HG03571 (cell line): Measurements from ENCODE around the gene PTPN11.
"Not testable (repeated sequence)": the region's sequence is repeated elsewhere in the genome, so short reads cannot be mapped to it uniquely, and the experiment has no call there.

Source experiments
- ATAC-seq: cut with Tn5 transposase; IDR thresholded peaks from one replicate; pipeline ENCODE4 v1.9.1; 2021; ENCODE audit not compliant: unreplicated experiment

Gene PTPN11

DNA sequence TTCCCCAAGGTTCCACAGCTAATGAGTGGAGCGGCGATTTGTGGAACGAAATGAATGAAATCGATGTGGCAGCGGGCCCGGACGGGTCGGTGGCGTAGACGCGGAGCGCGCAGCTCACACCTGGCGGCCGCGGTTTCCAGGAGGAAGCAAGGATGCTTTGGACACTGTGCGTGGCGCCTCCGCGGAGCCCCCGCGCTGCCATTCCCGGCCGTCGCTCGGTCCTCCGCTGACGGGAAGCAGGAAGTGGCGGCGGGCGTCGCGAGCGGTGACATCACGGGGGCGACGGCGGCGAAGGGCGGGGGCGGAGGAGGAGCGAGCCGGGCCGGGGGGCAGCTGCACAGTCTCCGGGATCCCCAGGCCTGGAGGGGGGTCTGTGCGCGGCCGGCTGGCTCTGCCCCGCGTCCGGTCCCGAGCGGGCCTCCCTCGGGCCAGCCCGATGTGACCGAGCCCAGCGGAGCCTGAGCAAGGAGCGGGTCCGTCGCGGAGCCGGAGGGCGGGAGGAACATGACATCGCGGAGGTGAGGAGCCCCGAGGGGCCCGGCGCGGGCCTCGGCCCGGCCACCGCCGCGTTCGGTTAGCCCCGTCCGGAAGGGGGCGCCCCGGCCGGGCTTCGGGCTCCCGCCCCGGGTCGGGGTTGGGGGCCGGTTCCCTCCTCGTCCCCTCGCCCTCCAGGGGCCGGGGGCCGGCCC is at the start of gene PTPN11:
TSS of gene PTPN11 (plus strand) at position 340 of the 689 bp plus-strand sequence. CDS start at position 505, 165 bp downstream.
- peak; percentile 66 for ATAC-seq

DNA sequence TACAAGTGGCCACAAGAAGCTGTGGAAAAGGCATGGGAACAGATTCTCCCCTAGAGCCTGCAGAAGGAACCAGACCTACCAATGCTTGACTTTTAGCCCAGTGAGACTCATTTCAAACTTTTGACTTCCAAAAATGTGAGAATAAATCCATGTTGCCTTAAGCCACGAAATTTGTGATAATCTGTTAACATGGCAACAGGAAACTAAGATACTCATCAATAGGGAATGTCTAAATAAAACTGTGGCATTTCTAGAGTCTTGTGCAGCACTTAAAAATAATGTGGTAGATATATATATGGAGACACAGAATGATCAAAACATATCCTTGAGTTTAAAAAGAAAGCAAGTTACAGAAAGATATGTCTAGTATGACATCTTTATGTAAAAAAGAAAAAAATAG is 48.5 kb upstream of the PTPN11 start:
- ATAC-seq = no peak

DNA sequence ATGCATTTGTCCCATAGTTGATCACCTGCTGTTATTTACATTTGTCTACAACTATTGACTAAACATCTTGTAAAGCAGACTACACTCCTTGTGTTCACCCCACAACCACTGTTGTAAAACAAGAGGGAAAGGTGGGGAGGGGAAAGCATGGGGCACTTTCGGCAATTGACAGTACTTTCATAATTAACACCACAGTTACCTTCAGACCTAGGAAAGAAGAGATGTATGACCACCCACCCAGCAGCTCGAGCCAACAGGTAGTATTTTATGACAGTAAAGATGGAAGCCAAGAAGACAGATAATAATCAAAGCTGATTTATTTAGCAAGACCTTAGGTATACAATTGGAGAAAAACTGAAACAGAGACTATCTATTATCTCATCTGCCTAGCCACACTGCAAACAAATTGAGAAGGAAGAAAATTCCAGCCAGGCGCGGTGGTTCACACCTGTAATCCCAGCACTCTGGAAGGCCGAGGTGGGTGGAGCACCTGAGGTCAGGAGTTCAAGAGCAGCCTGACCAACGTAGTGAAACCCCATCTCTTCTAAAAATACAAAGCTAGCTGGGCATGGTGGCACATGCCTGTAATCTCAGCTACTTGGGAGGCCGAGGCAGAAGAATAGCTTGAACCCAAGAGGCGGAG is 47.8 kb upstream of the PTPN11 start:
- ATAC-seq = no peak

DNA sequence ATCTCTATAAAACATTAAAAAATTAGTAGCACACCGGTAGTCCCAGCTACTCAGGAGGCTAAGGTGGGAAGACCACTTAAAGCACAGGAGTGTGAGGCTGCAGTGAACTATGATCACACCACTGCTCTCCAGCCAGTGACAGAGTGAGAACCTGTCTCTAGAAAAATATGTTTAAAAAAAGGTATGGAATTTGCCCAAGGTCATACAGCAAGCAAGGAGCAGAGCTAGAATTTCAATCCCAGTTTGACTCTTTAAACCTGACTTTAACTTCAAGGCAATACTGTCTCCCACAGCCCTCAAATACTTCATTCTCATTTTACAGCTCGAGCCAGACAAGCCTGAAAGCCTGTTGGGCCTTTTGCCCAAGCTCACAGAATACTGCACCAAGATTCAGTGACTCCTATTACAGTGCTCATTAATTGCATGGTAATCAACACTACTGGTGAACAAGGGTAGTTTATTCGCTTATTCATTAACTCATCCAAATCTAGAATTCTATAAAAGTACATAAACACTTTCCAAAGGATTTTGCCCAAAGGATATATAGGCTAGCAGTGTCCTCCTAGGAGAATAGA is 44.5 kb upstream of the PTPN11 start:
- no peak for ATAC-seq

DNA sequence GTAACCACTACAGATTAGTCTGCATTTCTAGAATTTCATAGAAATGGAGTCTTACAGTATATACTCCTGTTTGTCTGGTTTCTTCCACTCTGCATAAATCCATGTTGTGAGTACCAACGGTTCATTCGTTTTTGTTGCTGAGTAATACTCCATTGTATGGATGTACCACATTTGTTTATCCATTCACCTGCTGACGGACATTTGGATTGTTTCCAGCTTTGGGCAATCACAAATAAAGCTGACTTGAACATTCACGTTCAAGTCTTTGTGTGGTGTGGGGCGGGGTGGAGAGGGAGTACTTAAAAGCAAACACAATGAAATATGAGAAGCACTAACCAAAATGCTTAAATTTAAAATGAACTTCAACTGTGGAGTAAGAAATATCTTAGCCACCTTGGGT is 43.6 kb upstream of the PTPN11 start:
- no peak for ATAC-seq

DNA sequence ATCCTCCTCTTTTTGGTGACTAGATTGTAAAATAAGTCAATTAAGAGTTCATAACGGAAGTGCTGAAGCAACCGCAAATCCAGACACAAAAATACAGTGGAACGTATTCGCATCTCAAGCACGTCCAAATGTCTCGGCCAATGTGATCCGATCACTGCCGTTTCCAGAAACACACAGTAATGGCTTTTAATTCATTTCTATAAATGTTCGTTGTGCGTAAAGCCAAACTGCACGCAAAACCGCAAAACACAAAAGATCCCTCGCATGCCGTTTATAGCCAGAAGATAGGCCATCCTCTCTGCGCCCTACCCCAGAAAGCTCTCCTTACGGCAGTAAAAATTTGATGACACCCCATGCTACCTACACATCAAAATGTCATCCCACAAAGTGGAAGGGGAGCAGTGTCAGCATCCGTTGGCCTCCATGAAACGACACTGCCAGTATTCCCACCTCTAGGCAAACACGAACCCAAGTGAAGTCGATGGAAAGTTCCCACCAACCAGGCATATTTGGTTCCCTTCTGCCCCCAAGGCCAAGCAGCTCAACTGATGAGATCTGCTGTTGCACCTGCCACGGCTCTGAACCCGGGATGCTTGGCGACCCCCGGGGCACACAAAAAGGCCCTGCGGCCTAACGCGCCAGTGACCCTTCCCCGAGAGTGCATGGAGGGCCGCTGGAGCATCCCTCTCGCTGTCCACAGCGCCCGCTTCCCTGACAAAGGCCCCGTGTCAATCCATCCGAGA is 37.9 kb upstream of the PTPN11 start:
- no peak for ATAC-seq

DNA sequence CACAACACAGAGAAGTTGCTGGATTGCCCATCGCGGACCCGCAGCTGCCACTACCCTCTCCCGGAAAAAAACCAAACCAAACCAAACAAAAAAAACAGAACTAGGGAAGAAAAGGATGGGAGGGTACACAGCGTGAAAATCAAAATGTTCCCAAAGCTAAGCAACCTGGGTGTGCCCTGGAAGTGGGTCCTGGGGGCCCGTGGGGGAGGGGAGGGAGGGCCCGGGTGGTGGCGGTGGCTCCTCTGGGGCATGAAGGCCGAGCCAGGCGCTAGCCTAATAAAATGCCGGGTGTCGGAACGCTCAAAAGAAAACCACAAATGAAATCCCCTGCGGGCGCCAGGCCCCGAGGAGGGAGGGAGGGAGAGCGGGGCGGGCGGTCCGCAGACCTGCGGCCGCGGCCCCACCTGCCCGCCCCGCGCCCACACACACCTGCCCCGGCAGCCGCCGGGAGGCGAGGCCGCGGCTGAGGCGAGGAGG is 37.3 kb upstream of the PTPN11 start:
- peak; percentile 38 for ATAC-seq

DNA sequence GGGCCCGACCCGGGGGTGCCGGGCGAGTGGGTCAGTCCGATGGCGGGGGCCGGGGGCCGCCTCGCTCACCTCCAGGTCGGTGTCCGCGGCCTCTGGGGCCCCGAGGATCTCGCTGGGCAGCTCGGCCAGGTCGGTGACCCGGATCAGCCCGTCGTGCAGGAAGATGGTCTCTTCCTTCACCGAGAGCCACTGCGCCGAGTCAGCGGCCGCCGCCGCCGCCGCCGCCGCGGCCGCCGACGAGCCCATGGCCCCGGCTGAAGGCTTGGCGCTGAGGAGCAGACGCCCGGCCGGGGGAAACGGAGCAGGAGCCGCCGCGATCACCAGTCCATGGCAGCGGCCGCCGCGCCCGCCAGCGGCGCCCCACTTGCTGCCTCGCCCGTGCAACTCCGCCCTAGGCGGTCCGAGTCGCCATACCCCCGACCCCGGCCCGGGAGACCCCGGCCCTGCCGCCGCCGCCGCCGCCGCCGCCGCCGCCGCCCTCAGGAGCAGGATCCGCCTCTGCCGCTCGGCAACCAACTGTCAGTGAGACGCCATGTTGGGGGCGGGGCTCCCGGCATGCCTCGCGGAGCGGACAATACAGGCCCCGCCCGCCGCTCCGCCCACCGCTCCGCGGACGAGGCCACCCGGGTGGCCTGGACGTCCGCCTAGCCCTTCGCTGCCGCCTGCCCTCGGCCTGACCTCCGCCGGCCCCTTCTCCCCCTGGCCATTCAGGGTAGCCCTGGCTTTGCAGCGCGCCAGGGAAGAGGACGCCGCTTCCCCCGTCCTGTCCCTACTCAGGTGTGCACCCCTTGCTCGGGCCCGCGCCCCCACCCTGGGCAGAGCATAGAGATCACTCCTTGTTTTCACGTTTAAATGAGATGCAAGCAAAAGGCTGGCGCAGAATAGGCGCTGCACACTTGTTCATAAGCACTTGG is 36.6 kb upstream of the PTPN11 start, which contains the start of gene HECTD4:
TSS of gene HECTD4 (minus strand) at position 549 of the 914 bp plus-strand sequence. CDS start at position 246, 303 bp downstream.
- ATAC-seq = peak; percentile 91

DNA sequence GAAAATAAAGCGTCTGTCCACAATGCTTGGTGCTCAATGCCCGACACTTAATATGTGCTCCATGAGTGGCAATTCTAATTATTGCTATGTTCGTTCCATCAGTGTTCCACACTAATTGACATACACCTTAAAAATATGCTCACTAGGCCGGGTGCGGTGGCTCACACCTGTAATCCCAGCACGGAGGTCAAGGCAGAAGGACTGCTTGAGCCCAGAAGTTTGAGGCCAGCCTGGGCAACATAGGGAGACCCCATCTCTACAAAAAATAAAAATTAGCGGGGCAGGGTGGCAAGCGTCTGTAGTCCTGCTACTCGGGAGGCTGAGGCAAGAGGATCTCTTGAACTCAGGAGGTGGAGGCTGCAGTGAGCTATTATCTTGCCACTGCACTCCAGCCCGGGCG is 35.9 kb upstream of the PTPN11 start:
- no peak for ATAC-seq

DNA sequence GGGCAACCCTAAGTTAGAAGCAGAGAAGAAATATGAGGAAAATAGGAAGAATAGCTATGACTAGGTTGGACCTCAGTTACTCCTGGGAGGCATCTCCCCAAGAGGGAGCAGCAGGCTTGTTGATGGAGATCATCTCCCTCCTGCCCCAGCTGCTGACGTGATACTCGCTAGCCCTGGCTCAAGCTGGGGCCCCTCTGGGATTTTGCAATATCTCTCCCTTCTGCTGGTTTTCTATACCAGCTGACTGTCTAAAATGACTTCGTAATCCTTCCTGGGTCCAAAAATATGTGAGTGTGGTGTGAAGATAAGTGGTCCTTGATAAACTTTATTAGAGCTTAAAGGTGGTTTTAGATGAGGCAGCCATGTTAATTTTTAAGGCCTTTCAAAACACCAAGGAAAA is 32.0 kb upstream of the PTPN11 start:
- no peak for ATAC-seq

DNA sequence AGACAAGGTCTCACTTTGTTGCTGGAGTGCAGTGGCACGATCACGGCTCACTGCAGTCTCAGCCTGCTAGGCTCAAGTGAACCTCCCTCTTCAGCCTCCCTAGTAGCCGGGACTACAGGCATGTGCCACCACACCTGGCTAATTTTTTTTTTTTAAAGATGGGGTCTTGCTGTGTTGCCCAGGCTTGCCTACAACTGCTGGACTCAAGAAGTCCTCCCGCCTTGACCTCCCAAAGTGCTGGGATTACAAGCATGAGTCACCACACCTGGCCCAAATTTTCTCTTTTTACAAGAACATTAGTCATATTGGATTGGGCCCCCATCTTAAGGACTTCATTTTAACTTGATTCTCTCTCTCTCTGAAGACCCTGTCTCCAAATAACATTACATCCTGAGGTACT is 29.5 kb upstream of the PTPN11 start:
- ATAC-seq = no peak

DNA sequence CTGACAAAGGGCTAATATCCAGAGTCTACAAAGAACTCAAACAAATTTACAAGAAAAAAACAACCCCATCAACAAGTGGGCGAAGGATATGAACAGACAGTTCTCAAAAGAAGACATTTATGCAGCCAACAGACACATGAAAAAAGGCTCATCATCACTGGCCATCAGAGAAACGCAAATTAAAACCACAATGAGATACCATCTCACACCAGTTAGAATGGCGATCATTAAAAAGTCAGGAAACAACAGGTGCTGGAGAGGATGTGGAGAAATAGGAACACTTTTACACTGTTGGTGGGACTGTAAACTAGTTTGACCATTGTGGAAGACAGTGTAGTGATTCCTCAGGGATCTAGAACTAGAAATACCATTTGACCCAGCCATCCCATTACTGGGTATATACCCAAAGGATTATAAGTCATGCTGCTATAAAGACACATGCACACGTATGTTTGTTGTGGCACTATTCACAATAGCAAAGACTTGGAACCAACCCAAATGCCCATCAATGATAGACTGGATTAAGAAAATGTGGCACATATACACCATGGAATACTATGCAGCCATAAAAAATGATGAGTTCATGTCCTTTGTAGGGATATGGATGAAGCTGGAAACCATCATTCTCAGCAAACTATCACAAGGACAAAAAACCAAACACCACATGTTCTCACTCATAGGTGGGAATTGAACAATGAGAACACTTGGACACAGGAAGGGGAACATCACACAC is 28.7 kb upstream of the PTPN11 start:
- not testable (repeated sequence) for ATAC-seq

DNA sequence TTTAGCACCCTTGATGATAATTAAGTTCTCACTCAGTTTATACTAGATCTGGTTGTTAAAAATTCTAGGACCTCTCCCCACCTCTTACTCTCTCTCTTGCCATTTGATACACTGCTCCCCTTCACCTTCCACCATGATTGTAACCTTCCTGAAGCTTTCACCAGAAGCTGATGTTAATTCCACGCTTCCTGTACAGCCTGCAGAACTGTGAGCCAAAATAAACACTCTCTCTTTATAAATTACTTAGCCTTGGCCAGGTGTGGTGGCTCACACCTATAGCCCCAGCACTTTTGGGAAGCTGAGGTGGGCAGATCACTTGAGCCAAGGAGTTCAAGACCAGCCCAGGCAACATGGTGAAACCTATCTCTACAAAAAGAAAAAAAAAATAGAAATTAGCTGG is 25.4 kb upstream of the PTPN11 start:
- ATAC-seq = no peak

DNA sequence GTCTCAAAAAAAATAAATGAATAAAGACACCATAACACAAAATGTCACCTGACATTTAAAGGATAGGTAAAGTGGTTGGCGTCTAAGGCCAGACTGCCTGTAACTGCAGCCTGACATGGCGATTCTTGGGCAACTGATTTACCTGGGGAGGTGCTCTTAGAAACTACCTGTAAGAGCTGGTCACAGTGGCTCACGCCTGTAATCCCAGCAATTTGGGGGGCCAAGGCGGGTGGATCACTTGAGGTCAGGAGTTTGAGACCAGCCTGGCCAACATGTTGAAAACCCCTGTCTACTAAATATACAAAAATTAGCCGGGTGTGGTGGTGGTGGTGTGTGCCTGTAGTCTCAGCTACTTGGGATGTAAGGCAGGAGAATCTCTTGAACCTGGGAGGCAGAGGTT is 17.7 kb upstream of the PTPN11 start:
- ATAC-seq = no peak

DNA sequence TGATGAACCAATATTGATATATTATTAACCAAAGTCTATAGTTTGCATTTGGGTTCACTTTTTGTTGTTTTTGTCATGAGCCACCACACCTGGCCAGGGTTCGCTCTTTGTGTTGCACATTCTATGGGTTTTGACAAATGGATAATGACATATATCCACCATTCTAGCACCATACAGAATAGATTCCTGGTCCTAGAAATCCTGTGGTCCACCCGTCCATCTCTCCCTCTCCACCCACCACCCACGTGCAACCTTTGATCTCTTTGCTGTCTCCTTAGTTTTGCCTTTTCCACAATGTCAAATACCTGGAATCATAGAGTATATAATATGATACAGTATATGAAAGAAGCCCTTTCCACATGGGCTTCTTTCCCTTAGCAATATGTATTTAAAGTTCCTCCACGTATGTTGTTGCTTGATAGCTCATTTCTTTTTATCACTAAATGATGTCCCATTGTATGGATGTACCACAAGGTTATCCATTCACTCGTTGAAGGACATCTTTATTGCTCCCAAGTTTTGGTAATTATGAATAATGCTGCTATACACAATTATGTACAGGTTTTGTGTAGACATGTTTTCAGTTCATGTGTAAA is 16.7 kb upstream of the PTPN11 start:
- no peak for ATAC-seq

DNA sequence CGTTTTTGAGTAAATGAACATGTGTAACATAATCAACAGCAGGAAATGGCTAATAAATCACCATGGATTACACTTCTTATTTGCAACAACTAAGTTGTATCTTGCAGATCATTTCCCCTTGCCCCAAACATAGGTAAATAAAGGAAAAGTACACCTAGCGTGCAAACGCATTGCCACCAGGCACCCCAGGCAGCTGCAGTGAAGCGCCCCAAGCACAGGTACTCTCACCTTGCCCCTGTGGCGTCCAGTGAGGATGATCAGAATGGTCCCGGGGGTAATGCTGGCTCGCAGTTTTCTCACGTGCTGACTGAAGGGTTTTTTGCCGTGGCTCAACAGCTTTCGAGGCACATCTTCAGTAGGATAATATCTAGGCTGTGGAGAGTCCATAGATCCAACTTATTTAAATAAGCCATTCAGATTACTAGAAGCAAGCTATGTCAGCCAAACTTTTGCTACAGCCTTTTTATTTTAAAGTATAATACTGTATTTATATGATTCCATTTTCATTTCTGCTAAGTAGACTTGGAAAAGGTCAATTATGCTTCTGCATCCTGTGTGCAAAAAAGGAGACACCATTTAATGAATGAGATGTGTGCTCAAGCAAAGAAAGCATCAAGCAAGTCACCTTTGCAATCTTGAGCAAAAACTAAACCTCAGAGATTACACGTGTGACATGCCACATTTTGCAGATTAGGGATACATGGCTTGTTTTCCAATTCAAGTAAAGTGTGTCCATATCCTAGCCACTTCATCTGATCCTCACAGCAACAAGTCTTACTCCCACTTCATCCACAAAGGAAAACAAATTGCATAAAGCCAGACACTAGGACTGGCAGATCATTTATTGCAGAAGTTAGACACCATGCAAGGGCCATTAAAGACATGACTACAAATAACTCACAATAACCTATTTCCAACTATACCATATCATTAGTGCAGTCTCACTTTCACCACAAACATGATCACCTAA is 11.9 kb upstream of the PTPN11 start:
- no peak for ATAC-seq

DNA sequence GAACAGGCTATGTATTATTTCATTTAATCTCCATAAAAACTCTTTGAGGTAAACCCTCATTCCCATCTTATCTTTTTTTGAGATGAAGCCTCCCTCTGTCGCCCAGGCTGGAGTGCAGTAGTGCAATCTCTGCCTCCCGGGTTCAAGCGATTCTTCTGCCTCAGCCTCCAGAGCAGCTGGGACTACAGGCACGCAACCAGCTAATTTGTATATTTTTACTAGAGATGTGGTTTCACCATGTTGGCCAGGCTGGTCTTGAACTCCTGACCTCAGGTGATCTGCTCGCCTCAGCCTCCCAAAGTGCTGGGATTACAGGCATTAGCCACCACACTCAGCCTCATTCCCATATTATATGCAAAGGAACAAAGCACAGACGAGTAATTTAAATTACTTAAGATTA is 11.1 kb upstream of the PTPN11 start:
- not testable (repeated sequence) for ATAC-seq

DNA sequence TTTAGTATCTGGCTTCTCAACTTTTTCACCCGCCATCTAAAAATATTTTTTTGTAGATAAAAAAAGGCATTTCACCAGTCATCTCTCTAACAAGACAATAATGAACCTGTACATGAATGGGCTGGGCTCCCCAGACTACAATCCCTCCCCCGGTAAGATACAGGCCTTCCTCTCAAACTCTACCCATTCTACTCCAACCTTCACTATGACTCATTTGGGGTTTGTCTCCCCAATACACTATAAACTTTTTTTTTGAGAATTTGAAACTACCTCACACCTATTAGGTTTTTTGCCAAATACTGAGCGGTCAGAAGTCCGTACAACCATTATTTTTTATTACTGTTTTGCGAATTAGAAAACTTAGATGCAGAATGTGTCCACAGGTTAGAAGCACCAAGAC is 10.1 kb upstream of the PTPN11 start:
- ATAC-seq = no peak
